Anterior cingulate cortex (tissue), 58 donors: ENCODE measurements around the gene DNHD1.

Source experiments
- DNase-seq, 58 donors: peaks; one replicate each; lab custom pipeline; 2025; lab: John Stamatoyannopoulos, UW

The DNHD1 gene

DNA sequence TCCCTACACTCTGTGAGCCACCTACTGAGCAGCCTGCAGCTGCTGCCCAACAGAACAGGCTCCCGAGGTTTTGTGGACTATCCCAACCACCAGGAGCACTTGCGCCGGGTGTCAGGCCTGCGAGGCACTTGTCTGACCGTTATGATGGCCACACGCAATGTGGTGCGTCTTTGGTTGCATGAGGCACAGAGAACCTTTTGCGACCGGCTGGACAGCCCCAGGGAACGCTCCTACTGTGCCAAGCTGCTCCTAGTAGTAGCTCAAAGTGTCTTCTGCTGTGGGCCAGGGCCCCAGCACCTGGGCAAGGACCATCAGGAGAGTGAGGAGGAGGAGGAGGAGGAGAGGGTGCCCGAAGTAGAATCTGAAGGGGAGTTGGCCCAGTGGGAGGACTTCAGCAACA lies 60.0 kb downstream of the DNHD1 start:
- no peak for DNase-seq

DNA sequence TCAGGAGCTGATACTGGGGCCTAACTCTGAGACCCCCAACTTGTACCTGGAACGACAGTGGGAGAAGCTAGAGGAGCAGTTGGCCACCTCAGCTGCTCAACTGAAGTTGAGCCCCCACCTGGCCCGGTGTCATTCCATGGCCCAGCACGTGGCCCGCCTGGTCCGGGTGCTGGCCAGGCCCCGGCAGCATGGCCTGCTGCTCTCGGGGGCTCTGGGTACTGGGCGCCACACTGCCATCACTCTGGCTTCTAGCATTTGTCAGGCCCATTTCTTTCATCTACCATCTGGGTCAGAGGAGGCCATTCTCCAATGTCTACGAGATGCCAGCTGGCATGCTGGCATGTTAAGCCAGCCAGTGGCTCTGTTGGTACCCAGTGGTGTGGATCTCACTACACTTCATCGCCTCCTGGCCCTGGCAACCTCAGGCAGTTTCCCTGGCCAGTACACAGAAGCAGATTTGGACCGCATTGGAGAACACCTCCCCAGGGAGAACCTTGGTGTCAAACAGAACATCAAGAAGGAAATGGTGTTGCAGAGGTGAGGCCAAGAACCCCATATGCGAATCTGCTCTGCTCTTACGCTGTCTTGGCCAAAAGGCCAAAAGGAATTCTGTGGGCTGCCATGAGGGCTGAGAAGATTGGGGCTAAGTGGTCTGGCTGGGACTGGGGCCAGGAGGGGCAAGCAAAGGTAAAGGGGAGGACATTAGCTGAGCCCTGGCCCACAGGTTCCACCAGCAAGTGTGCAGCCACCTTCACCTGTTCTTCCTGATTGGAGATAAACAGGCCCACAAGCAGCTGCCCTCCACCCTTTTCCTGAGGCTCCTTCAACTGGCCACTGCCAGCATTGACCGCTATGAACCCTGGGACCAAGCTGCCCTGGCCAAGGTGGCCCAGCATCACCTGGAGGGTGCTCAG lies 60.9 kb downstream of the DNHD1 start:
- peak in 2 of 58 donors; percentile 3 to 33 for DNase-seq

GRCh38 chr11:6559369-6559768 lies 62.3 kb downstream of the DNHD1 start:
- no peak for DNase-seq

- DNase-seq: no peak
Observed at GRCh38 chr11:6561288-6561687, 64.2 kb downstream of the DNHD1 start.

GRCh38 chr11:6563121-6563619 lies 66.1 kb downstream of the DNHD1 start:
- no peak for DNase-seq

DNA sequence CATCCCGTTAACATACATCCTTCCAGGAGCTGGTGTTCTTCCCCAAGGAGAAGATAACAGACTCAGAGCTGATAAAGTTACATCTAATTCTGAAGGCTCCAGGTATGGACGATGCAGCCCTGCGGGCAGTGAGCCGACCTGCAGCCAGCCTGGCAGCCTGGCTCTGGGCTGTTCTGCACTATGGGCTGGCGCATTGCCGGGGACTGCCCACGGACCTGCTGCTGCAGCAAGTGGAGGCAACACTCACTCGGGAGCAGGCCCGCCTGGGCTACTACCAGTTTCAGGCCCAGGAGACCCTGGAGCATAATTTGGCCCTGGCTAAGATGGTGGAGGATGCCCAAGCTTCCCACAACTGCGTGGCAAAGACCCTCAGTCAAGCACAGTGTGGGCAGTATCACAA lies 66.6 kb downstream of the DNHD1 start:
- DNase-seq: no peak

GRCh38 chr11:6565325-6565724 lies 68.2 kb downstream of the DNHD1 start:
- no peak for DNase-seq

DNA sequence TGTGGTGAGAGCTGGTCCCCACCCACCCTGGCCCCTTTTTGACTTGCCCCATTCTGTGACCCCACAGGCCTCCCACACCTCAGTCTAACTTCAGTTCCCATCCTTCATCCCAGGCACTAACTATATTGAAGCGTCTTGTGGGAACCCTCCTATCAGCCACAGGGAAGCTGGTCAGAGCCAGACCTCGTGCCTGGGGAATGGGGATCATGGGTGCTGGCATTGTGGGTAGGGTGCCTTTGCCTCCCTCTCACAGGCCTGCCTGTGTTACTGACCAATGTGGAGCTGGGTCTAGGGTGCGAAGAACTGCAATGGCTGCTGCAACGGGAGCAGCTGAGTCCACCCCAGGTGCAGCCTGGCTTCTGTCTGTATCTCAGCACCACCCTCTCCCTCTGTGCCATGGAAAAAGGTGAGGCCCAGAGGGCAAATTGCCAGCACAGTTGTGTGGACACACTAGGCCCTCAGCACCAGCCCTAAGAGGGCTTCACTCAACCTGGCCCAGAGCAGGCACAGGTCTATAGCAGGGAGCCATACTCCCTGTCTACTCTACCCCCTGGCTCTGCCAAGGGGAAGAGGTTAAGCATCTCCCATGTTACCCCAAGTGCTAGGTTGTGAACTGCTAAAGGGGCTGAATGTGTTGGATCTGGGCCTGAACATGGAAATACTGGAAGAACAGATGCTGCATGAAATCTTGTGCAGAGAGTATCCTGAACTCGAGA lies 69.1 kb downstream of the DNHD1 start:
- DNase-seq: no peak

GRCh38 chr11:6566704-6567370 lies 69.8 kb downstream of the DNHD1 start:
- DNase-seq: peak in 11 of 58 donors; percentile 11 to 47 (median 35)

GRCh38 chr11:6567371-6567745 lies 70.3 kb downstream of the DNHD1 start:
- peak in 3 of 58 donors; percentile 21 to 47 (median 36) for DNase-seq

DNA sequence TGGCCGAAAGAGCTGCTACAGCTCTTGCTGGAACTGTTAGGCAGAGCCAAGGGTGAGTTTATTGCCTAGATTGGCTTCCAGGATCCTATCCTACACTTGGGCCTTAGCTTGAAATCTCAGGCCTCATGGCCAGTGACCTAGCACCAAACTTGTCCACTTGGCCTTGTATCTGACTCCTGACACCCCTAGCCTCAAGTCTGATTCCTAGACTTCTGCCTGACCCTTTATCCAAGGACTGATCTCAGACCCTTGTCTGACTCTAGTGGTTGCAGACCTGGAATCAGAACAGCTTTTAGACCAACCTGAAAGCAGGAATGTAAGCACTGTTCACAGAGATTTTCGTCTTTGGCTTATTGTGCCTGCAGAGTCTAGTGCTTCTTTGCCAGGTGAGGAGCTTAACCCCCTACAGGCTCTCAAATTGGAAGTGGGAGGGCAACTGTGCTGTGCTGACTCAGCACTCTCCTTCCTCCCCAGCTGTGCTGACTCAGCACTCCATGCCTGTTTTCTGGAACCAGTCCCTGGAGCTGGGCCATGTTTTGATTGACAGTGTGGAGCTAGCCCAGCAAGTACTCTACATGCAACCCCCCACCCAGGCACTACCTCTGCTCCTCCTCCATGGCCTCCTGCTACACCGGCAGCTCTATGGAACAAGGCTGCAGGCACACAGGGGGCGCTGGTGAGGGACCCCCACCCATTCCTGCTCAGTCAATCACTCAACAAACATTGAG lies 71.3 kb downstream of the DNHD1 start:
- DNase-seq: peak in 20 of 58 donors; percentile 12 to 67 (median 41)

GRCh38 chr11:6569706-6570105 lies 72.6 kb downstream of the DNHD1 start:
- no peak for DNase-seq

GRCh38 chr11:6570691-6571427 lies 73.8 kb downstream of the DNHD1 start:
- DNase-seq: peak in 7 of 58 donors; percentile 19 to 48 (median 36)

DNA sequence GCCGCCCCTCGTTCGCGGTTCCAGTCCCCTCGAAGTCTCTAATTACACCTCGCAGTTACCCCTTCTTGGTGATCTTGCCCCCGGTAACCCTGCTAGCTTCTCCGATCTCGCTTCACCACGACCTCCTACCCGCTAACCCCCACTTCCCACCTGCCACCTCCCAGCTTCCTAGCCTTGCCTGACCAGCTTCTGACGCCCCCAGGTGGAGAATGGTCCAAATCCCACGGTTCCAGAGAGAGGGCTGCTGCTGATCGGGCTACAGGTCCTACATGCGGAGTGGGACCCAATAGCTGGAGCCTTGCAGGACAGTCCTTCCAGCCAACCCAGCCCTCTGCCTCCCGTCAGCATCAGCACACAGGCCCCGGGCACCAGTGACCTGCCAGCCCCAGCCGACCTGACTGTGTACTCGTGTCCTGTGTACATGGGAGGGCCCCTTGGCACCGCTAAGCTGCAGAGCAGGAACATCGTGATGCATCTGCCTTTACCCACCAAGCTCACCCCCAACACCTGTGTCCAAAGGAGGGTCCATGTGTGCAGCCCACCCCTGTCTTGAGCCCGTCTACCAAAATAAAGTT lies 74.4 kb downstream of the DNHD1 start:
- DNase-seq: no peak

GRCh38 chr11:6572215-6572614 lies 75.1 kb downstream of the DNHD1 start:
- peak in 3 of 58 donors; percentile 33 to 53 (median 52) for DNase-seq

- DNase-seq: no peak
Observed at GRCh38 chr11:6574816-6575715, 78.0 kb downstream of the DNHD1 start.

DNA sequence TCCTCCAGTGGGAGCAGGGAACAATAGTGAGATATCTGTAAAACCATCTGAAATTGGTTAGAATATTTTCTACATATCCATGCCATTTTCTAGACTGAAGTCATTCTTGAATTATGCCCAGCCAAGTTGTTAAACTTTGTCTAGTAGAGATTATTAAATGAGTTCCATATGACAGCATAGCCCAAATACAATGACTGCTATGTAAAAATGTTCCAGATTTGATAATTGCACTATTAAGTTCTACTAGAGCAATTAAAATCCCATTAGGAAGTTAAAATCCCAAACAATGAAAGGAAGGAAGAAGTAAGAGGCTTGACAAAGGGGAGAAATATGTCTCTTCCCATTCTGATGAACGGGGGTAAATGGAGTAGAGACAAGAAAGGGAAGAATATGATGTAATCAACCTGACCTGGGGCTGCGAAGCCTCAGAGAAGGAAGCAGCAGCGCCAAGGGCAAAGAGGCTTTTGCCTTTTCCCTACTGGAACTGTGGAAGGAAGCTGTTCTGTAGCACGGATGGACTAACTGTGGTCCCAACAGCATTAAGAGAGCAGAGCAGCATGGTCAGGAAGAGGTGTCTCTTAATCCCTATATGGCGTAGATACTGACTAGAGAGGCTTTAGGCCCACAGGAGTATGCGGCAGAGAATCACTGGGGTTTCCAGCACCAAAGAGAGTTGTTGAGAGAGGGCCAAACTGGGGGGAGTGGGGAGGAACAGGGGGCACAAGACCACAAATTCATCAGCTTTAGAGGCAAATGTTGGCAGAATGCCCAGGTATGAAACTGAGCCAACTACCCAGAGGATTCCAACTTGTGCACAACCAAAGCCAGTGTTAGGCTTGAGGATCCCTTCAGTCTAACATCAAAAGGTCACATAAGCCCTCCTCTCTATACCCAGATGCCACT lies 79.6 kb downstream of the DNHD1 start:
- peak in 51 of 58 donors; percentile 49 to 93 (median 80) for DNase-seq
